Hematopoietic multipotent progenitor cell treated with erythropoietin and hydrocortisone succinate and interleukin-3 and kit ligand, for 6 days (in vitro differentiated cells): ENCODE data around the gene CD101.

ENCODE experiments used
- DNase-seq: peaks from one replicate; pipeline ENCODE4 v3.0.0-alpha.2; 2015

Gene CD101

DNA sequence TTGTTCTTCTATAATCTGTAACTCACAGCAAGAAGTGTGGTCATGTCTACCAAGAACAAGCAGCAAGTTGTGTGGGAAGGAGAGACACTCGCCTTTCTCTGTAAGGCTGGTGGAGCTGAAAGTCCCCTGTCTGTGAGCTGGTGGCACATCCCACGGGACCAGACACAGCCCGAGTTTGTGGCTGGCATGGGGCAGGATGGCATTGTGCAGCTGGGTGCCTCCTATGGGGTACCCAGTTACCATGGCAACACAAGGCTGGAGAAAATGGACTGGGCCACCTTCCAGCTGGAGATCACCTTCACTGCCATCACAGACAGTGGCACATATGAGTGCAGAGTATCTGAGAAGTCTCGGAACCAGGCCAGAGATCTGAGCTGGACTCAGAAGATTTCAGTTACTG, 15.5 kb downstream of the CD101 start:
- no peak for DNase-seq

DNA sequence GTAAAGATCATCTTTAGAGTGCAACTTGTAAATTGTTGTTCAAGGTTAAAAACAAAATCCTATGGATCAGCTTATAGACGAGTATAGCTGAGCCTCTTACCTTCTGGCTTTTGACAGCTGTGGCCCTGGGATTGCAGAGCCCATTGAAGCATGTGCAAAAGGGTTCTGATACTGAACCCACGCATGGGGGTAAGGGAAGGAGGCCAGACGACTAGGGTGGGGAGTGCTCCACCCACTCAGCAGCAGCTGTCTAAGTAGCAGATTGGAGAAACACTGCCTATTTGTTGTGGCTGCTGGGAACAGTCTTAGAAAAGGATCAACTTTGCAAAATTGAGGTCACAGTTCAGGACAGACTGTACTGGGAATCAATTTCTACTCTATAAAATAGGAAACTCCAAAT, 16.1 kb downstream of the CD101 start:
- DNase-seq: no peak

DNA sequence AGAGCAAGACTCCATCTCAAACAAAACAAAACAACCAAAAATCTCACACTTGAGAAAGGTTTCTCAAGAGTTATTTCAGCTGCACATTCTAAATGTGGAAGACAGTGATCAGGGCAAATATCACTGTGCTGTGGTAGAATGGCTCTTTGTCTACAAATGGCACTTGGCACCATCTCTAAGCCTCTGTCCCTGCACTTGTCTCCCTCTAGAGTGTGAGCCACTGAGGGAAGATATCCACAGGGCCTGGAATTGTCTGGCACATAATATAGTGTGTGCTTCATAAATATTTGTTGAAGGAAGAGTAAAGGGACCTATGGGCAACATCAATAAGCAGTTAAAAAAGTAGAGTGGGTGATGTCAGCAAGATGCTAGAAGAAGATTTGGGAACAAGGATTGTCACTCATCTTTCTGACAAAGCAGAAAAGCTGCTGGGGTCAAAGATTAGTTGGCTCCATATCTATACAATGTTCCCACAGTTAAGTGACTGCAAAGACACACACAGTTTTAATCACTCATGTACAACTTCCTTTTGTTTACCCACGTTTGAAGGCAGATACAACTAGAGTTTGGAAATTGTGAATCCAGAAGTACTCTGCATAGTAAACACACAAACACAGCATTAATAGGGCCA, 19.1 kb downstream of the CD101 start:
- DNase-seq: no peak

DNA sequence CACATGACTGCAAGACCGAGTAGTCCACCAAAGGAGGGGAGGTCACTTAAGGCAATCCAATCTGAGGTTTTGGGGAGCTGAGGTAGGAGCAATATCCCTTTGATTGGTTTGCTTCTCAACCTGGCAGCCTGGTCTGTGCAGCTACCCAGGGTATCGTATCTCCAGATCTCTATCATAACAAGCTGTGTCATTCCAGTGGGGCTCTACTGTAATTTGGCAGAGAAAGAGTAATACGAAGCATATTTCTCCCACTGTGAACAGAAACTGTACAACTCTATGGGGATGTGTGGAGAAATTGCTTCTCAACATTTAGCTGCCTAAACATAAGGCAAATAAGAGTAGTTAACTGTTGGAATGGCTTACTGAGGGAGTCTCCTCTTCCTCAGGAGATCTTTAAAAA, 20.6 kb downstream of the CD101 start:
- DNase-seq: no peak

DNA sequence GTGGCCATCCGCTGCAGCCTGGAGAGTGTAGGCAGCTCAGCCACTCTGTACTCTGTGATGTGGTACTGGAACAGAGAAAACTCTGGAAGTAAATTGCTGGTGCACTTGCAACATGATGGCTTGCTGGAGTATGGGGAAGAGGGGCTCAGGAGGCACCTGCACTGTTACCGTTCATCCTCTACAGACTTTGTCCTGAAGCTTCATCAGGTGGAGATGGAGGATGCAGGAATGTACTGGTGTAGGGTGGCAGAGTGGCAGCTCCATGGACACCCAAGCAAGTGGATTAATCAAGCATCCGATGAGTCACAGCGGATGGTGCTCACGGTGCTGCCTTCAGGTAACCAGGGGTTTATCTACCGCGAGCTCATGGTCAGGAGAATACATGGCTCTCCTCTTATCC, 24.0 kb downstream of the CD101 start:
- no peak for DNase-seq

DNA sequence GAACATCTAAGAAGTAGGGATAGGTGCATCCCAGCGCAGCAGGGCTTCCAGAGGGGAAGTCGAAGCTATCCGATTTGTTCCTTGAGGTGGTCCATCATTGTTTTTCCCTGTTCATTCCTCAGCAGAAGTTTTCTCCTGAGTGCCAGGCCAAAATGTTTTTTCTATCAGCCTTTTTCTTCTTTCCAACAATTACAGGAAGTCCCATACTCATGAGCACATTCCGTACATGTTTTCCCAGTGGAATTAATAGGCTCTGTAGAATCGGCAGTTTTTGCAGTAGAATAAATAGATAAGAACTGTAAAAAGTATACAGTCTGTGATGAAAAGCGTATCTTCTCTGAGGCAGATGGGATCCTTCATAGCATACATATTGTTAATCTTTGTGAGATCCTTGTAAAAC, 24.8 kb downstream of the CD101 start:
- DNase-seq: no peak

DNA sequence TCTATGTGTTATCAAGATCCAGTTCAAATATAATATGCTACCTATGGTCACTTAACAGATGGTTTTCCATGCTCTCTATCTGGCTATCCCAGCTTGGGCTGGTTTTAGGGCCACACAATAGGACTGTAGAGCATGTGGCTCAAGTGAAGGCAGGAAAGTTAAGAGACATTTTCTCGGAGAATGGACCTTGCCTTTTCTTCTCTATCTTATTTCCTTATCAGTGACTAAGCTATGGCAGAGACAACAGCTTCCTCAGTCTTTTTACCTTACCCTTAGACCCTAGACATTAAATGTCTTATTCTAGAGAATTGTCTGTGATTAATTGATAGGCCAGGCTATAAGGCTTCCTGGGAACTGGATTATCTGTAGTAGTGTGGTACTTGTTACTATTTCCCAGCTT, 28.1 kb downstream of the CD101 start:
- no peak for DNase-seq

DNA sequence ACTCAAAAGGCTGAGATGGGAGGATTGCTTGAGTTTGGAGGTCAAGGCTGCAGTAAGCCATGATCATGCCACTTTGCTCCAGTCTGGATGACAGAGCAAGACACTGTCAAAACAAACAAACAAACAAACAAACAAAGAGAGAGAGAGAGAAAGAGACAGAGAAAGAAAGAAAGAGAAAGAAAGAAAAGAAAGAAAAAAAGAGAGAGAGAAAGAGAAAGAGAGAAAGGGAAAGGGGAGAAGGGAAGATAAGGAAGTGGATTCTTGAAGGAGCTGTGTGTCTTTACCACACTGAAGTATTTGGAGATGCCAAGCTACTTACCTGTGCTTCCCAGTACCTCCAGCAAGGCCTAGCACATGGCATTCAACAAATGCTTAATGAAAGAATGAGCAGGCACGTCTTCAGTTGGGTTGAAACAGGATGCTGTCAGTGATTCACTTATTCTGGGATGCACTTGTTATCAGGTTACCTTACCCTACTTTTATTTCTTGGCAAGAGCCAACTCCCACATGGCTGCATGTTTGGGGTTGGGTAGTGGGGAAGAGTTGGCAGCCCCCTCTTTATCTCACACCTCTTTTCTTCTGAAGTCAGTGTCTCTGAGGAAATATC, 28.8 kb downstream of the CD101 start:
- DNase-seq: no peak

DNA sequence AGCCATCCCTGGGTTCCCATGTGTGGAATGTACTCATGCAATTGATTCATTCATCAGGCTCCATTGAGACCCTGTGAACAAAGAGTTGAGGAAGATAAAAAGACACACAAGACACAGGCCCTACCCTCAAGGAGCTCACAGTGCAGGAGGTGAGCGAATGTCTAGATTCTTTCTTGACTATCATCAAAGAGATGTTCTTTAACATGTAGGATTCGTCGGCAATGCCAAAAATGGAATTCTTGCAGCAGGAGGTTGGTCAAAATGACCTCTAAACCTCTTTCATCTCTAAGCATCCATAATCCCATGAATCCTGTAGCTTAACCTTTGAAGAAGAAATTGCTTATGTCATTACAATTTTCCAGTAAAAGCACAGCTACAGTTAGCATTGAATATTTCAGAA, 30.7 kb downstream of the CD101 start:
- no peak for DNase-seq

DNA sequence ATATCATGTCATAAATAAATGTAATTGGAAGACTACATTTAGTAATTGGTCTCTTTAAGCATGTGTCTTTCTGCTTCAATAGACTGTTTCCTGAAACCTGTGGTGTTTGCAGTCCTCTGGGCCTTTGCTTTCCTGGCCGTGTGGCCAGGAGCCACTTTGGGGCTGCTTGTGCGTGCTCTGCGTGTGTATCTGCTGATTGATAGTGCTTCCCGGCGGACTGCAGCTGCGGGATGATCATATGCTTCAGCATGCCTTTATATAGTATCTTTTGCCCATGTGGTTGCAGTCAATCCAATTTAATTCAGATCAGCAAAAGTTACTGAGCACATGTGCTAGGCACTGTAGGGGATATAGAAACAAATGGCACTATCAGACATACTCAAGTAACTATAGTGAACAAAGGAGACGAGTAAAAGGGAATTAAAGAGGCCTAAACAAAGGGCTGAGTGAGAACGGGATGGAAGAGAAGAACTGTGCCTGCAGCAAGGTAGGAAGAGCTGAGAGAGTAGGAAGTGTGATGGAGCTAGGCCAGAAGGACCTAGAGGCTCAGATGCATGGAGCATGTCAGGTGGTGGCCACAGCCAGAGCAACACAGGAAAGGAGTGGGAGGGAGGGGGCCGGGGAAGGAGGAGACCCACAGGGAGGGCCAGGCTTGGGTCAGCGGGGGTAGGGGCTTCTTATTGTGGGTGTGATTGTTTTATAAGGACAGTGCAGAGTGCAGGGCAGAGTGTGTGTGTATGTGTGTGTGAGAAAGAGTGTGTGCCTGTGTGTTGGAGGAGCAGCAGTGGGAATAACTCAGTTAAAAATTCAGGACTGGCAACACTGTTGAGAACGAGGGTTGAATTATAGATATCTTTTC, 31.4 kb downstream of the CD101 start:
- no peak for DNase-seq

DNA sequence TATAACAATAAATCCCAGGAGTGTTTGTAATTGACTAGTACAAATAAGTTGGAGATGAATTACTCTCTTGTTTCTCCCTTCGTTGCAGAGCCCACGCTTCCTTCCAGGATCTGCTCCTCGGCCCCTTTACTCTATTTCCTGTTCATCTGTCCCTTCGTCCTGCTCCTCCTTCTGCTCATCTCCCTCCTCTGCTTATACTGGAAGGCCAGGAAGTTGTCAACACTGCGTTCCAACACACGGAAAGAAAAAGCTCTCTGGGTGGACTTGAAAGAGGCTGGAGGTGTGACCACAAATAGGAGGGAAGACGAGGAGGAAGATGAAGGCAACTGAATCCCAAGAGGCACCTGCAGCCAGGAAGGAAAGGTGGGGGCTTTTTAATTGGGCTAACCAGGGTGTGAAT, 32.2 kb downstream of the CD101 start:
- no peak for DNase-seq

DNA sequence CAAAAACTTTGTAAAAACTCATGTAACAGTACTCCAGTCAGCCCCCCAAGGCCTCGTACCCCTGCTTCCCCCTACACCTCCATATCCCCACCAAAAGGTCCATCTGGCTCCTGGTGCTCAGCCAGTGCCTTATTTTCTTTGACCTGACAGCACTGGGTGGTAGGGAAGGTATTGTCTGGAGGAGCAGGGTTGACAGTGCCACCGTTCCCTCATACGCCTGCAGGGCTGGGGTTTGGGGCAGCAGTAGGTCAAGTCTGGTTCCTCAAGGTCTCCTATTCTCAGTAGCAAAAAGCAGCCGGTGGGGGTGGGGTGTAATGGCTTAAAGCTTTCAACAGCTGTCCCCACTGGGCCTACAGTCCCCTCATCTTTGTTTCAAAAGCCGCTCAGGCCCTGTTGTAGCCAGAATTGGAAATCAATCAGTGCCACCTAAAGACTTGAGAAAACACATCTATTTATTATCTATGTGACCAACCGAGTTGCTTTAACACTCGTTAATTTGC, 33.3 kb downstream of the CD101 start:
- DNase-seq: no peak

DNA sequence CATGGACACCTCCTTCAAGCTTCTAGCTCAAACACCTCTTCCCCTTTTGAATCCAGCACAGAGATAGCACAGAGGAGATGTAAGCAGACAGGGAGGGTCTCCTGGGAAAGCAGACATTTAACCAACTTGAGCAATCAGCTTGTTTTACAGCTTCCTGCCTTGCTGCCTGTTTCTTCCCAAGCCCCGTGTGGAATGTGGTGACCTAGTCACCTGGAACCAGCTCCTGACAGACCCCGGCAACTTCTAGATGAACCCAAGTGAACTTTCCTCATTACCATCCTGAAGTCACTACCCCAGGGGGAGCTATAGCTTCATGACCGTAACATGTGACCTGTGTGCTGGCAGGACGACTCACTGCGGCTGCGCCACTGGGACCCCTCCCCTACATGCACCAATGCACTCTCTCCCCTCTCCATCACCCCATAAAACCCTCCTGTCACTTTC, 34.5 kb downstream of the CD101 start:
- DNase-seq: no peak

DNA sequence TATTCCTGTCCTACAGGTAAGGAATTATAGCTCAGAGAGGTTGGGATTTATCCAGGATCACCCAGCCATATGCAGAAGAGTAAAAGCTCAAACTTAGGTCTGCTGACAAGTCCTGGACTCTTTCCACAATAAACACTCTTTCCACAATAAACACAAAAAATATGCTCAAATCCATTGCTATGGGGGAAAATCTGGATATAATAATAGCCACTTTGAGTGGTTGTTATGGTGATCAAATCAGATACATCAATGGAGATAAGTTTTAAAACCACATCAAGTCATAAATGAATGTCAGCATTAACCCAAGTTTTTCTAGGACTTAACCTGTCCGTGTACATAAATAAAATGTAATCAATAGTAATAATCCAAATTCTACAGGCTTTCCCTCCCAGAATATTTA, 36.2 kb downstream of the CD101 start:
- DNase-seq: no peak

DNA sequence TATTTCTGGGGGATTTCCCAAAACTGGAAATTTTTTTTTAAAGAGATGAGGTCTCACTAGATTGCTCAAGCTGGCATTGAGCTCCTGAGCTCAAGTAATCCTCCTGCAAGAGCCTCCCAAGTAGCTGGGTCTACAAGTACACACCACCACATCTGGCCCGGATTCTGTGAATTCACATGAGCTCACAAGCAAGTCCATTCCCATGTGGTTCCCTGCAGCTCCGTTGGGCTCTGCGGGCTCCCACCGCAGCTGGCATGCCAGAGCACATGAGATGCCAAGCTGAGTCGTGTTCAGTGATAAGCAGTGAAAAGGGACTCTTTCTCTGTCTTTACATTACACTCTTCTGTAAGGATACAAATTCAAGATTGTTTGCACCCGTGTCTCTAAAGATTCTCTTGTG, 36.7 kb downstream of the CD101 start:
- no peak for DNase-seq

DNA sequence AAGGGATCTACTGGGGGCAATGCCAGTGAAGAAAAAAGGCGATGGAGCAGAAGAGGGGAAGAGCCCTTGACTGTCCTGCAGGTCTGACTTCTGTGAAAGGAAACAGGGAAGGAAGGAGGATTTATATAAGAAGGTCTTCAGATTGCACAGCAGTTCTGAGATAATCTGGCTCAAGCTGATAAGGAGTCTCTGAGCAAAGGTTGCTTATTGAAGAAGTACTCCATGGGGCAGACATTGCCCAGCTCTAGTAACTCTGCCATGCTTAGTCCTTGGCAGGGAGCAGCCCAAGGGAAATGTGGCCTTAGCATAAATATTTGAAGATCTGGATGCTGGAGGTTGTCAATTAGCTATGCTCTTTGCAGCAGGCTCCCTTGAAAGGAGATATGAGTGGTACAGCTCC, 42.7 kb downstream of the CD101 start:
- peak; percentile 25 for DNase-seq

DNA sequence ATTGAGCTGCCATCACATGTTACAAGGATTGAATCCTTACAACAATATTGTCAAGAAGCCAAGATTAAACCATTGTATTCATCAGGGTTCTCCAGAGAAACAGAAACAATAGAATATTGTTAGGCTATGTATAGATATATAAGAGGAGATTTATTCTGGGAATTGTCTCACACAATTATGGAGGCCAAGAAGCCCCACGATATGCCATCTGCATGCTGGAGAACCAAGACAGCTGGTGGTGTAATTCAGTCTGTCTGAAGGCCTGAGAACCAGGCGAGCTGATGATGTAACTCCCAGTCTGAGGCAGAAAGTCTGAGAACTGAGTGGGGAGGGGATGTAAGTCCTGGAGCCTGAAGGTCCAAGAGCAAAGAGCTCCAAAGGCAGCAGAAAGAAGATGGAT, 44.1 kb downstream of the CD101 start:
- no peak for DNase-seq

DNA sequence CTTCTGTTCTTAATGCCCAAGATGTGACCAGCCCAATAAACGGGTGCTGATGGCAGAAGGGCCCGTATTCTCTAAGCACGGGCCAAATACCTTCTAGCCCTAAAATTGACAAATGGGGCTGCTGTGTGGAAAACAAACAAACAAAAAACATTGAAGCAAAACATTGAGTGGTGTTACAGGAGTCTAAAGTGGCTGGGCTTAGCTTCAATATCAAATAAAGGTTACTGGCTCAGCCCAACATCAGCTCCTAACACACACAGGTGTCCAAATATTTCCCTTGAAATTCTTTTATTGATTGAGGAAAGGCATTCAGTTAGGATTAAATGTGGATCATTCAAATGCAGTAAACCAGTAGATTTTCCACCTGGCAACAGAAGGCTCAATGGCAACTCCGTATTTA, 45.2 kb downstream of the CD101 start:
- no peak for DNase-seq

DNA sequence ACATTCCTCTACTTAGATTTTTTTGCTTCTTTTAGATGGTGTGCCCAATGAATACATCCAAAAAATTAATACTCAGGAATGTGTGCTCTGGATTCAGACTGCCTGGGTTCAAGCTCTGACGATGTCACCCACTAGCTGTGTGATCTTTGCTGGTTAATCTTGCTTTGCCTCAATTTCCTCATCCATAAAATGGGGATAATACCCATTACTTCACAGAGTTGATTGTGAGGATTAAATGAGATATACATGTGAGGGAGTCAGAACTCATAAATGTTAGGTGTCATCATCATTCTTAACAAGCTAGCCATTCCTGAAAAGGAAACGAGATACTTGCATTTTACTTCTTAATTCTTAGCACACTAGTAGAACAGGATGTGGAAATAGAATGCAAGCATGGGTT, 45.7 kb downstream of the CD101 start:
- no peak for DNase-seq

DNA sequence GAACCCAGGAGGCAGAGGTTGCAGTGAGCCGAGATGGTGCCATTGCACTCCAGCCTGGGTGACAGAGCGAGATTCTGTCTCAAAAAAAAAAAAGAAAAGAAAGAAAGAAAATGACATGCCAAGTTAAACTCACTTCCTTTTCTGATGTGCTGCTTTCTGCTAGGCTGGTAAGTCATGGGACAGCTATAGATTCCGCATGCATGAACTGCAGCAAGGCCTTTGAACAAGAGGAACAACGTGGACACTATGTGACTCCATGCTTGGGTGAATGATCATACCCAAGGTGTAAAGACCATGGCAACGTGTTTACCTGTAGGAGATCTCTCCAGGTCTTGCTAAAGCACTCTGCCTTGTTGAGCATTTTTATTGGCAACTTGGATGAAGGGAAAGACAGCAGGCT, 48.3 kb downstream of the CD101 start:
- no peak for DNase-seq

DNA sequence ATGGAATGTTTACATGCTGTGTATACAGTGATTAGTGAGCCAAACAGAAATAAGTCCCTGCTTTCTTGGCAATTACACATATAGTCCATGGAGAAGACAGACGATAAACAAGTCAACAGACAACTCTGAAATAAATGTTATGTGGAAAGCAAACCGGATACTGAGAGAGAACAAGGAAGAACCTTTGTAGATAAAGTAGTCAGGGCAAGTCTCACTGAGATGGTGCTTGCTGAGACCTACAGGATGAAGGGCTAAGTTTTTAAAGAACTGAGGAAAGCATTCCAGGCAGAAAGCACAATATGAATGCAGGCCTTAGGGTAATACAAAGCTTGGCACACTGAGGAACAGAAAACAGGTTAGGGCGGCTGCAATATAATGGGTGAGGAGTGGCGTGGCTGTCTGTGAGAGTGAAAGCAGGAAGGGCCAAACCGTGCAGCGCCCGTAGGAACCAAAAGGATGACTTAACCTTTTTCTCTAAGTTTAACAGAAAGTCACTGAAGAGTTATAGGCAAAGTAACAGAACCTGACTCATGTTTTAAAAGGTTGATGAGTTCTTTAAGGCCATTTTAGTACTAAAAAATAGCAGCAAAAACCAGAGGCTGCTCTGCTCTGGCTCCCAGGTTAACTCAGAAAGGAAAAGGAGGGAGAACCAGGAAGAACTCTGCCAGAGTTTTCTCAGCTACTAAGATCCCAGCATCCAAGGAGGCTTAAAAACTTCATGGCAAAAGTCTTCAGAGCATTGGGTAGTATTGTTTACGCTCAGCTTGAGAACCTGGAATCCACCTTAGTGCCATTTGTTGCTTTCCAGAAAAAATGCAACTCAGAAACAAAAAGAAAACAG, 49.9 kb downstream of the CD101 start:
- DNase-seq: peak; percentile 69

DNA sequence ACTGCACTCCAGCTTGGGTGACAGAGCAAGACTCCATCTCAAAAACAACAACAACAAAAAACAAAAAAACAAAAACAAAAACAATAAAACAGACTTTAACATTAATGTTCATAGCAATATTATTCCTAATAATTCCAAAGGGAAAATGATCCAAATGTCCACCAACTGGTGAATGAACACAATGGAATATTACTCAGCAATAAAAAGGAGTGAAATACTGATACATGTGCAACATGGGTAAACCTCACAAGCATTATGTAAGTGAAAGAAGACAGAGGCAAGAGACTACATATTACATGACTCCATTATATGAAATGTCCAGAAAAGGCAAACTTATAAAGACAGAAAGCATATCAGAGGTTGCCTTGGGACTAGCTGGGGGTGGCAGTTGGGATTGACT, 52.5 kb downstream of the CD101 start:
- DNase-seq: no peak

DNA sequence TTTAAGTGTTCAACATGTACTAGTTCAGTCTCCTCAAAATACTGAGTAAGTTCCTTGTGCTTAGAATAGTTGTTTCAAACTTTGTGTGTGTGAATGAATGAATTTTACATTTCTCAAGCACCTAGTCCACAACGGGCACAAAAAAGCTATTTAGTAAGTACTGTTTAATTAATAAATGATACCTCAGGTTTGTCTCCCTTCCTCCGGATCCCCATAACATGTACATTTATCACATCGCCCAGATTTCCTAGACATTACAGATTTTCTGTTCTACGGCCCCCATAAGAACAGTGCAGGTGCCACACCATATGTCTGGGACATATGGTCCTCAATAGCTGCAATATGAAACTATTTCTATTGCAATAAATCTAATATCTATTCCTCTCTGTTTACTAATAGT, 57.2 kb downstream of the CD101 start:
- DNase-seq: peak; percentile 39
